Glutamatergic neuron (in vitro differentiated cells): ENCODE results near the gene SH3GLB2. TPM values are rescaled to one million over a fixed set of nuclear protein-coding genes. Genes with fewer than 3 reads are reported as not detected.

Source experiments
- DNase-seq: peaks from one replicate; pipeline ENCODE4 v3.0.0; 2022
- H3K27ac Mint-ChIP-seq: one replicate; pipeline ENCODE4 v1.8.0; 2020; ENCODE audit warnings: mild to moderate bottlenecking, mixed read lengths, inconsistent platforms; ENCODE audit not compliant: unreplicated experiment
- H3K27me3 Mint-ChIP-seq: one replicate; pipeline ENCODE4 v1.8.0; 2020; ENCODE audit warnings: mild to moderate bottlenecking, moderate library complexity, mixed read lengths, inconsistent platforms; ENCODE audit not compliant: unreplicated experiment
- H3K36me3 Mint-ChIP-seq: one replicate; pipeline ENCODE4 v1.8.0; 2020; ENCODE audit warnings: mild to moderate bottlenecking, mixed read lengths, inconsistent platforms; ENCODE audit not compliant: unreplicated experiment
- H3K4me1 Mint-ChIP-seq: one replicate; pipeline ENCODE4 v1.8.0; 2020; ENCODE audit warnings: mild to moderate bottlenecking, low read depth, mixed read lengths, inconsistent platforms; ENCODE audit not compliant: unreplicated experiment
- H3K4me3 Mint-ChIP-seq: one replicate; pipeline ENCODE4 v1.8.0; 2020; ENCODE audit warnings: mild to moderate bottlenecking, mixed read lengths, inconsistent platforms; ENCODE audit not compliant: unreplicated experiment
- H3K9me3 Mint-ChIP-seq: one replicate; pipeline ENCODE4 v1.8.0; 2020; ENCODE audit warnings: mild to moderate bottlenecking, moderate library complexity, mixed read lengths, inconsistent platforms; ENCODE audit not compliant: unreplicated experiment
- total RNA-seq: library from RNA; stranded (reverse); fragmentation: NEBNext Ultra II Directional; extraction: Animal tissue kit (Norgen Biotek cat#: 25700); gene quantifications from one replicate; pipeline ENCODE4 v1.2.1, GENCODE V29; 2021; ENCODE audit not compliant: unreplicated experiment
- TF ChIP-seq, protein P1 (sequence below): fragments of 200-600 bp; sonication (generic); IDR thresholded peaks from one replicate; pipeline ENCODE4 v1.5.0; 2021; ENCODE audit not compliant: partially characterized antibody, unreplicated experiment

SH3GLB2 gene
- total RNA-seq, 1 donor from 2014 or later, result 143 TPM

DNA sequence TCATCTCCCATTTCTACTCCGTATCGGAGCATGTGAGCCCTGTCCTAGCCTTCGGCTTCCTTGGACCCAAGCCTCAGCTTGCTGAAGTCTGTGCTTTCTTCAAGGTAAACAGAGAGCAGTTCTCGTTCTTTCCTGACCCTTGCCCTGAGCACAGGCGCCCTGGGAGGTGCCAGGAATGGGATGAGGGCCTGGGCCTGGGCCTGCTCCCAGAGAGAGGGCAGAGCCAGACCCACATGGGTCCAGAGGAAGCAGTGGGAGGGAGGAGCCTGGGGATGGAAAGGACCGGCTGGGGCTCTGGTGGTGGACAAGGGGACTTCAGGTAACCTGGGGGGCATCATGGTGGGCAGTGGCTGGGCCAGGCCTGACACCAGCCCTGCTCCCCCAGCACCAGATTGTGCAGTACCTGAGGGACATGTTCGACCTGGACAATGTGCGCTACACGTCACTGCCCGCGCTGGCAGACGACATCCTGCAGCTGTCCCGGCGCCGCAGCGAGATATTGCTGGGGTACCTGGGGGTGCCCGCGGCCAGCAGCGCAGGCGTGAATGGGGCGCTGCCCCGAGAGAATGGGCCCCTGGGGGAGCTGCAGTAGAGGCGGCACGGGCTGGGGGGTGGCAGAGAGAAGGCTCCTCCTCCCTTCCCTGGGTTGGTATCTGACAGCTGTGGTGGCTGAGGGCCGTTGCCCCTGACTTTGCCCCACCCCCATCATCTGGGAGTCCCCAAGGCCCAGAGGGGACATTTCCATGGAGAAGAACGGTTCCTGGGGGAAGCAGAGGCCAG lies 41.9 kb upstream of the SH3GLB2 start:
- no peaks in the 10 kb centered on the region for H3K36me3 Mint-ChIP-seq
- no peak for DNase-seq
- TF ChIP-seq, protein P1, sequence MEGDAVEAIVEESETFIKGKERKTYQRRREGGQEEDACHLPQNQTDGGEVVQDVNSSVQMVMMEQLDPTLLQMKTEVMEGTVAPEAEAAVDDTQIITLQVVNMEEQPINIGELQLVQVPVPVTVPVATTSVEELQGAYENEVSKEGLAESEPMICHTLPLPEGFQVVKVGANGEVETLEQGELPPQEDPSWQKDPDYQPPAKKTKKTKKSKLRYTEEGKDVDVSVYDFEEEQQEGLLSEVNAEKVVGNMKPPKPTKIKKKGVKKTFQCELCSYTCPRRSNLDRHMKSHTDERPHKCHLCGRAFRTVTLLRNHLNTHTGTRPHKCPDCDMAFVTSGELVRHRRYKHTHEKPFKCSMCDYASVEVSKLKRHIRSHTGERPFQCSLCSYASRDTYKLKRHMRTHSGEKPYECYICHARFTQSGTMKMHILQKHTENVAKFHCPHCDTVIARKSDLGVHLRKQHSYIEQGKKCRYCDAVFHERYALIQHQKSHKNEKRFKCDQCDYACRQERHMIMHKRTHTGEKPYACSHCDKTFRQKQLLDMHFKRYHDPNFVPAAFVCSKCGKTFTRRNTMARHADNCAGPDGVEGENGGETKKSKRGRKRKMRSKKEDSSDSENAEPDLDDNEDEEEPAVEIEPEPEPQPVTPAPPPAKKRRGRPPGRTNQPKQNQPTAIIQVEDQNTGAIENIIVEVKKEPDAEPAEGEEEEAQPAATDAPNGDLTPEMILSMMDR, result no peak
- peaks cover 2% of the 10 kb centered on the region for H3K27me3 Mint-ChIP-seq
- no peaks in the 10 kb centered on the region for H3K9me3 Mint-ChIP-seq
- no peak overlapping the region for H3K4me3 Mint-ChIP-seq
- H3K4me1 Mint-ChIP-seq, result peaks cover 6% of the 10 kb centered on the region
- no peak overlapping the region for H3K27ac Mint-ChIP-seq

DNA sequence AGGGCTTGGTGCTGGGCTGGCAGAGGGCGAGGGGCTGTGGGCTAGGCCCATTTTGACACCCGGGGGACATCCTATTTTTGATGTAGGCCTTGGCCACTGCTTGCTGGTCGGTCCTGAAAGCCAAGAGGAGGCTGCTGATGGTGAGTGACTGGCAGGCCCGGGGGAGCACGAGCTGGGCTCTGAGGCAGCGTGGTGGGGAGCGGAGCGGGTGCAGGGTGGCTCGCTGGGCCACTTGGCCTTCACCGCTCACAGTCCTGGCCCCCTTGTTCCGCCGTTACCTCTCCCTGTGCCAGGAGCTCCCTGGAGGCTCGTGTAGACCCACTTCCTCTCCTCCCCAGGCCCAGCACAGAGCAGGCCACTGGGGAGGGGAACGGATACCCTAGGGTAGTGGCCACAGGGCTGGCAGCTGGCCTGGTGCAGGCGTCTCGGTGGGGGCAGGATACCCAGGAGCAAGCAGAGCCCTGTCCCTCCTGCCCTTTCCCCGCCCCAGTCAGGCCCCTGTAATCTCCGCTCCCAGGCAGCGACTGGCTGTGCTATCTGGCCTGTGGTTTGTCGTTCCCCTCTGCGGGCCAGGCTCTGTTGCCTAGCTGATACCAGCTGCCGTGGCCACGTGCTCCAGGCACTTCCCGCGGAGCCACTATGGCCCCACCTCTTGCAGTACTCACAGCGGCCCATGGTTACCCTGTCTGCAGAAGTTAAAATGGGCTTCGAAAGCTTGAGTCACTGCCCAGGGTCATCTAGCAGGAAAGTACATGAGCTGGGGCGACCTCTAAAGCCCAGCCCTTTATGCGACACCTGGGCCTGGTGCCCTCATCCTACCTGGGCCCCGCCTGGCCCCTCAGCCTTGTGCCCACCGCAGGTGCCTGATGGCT lies 41.1 kb upstream of the SH3GLB2 start:
- no peak for DNase-seq
- peaks cover 2% of the 10 kb centered on the region for H3K27me3 Mint-ChIP-seq
- peaks cover 6% of the 10 kb centered on the region for H3K4me1 Mint-ChIP-seq
- H3K4me3 Mint-ChIP-seq, result no peak overlapping the region
- TF ChIP-seq, protein P1, result no peak
- H3K9me3 Mint-ChIP-seq, result no peaks in the 10 kb centered on the region
- peak overlapping the region; percentile 5 for H3K27ac Mint-ChIP-seq
- H3K36me3 Mint-ChIP-seq, result no peaks in the 10 kb centered on the region

DNA sequence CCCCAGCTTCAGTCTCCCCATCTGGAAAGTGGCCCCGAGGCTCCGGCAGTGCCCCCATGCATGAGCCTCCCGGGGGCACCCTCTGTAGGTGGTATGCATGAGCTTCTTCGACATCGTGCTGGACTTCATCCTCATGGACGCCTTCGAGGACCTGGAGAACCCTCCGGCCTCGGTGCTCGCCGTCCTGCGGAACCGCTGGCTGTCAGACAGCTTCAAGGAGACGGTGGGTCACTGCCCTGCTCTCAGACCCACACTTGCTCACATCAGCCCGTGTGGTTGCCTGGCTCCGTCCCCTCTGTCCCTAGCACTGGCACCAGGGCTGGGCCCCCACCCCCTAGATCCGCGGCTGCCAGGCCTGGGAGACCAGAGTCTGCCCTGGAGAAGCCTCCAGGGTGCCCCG lies 40.0 kb upstream of the SH3GLB2 start:
- Mint-ChIP-seq H3K36me3 (no peaks in the 10 kb centered on the region), H3K27ac (no peak overlapping the region), H3K27me3 (peaks cover 2% of the 10 kb centered on the region), H3K4me3 (no peak overlapping the region), H3K4me1 (peaks cover 10% of the 10 kb centered on the region), H3K9me3 (no peaks in the 10 kb centered on the region)
- TF ChIP-seq, protein P1, result no peak
- no peak for DNase-seq

DNA sequence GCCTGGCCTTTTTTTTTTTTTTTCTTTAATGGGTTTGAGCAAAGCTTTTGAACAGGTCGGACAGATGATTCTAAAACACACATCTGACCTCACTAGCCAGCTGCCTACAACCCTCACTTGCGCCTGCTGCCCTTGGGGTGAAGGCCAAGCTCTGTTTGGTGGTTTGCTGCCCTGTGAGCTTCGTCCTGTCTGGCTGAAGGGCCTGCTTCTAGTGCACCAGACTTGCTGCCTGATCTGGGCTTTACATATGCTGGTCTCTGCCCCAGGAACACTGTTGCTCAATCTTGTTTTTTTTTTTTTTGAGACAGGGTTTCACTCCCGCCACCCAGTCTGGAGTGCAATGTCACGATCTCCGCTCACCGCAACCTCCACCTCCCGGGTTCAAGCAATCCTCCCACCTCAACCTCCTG lies 36.4 kb upstream of the SH3GLB2 start:
- Mint-ChIP-seq H3K9me3 (no peaks in the 10 kb centered on the region), H3K27ac (no peak overlapping the region), H3K4me1 (peaks cover 8% of the 10 kb centered on the region), H3K4me3 (no peak overlapping the region), H3K27me3 (peaks cover 2% of the 10 kb centered on the region), H3K36me3 (no peaks in the 10 kb centered on the region)
- TF ChIP-seq, protein P1, result no peak
- no peak for DNase-seq

DNA sequence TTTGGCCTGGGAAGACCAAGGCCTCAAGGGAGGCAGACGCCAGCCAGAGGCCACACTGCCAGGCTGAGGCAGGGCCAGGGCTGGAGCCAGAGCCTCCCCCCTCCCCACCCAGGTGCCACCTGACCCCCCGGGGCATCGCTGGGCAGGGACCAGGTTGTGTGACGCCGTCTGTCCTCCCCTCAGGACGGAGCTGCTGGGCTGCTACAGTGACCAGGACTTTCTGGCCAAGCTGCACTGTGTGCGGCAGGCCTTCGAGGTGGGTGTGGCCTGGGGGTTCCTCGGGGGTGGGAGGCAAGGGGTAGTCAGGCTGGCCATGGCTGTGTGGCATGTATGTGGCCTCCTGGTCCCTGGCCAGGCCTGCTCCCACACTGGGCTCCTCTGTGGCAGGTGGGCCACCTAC lies 34.9 kb upstream of the SH3GLB2 start:
- Mint-ChIP-seq H3K27ac (no peak overlapping the region), H3K36me3 (no peaks in the 10 kb centered on the region), H3K9me3 (no peaks in the 10 kb centered on the region), H3K4me3 (no peak overlapping the region), H3K27me3 (peaks cover 2% of the 10 kb centered on the region), H3K4me1 (peaks cover 4% of the 10 kb centered on the region)
- no peak for DNase-seq
- TF ChIP-seq, protein P1, result no peak
